Measurements from ENCODE around the gene RASA3. TPM values are rescaled to one million over a fixed set of nuclear protein-coding genes. Genes with fewer than 3 reads are reported as not detected.

Gene RASA3
- total RNA-seq, 2 experiments from 2014 or later: 3.6 to 17.9 TPM

DNA sequence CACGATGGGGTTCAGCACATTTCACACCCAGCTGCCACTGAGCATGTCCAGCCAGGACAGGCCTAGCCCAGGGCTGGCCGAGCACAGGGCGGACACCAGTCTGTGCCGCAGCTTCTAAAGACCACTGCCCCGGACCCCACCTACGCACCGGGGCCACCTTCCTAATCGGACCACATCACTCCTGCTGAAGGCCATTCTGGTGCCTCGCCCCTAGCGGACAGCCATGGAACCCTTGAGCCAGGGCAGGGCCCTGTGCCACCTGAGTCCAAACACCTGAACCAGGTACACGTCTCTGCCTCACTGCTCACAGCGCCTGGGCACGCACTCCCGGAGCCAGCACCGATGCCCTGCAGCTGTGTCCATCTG is 150.1 kb downstream of the RASA3 start:
- H3K4me1 ChIP-seq (ENCODE audit: insufficient read depth, low read length, poor library complexity, severe bottlenecking): no peaks in the 10 kb centered on the region
- CTCF ChIA-PET (ENCODE audit: unreplicated experiment): interaction anchor here (0.7 kb wide), 1 partner anchor 129 kb away, joined by 5 read pairs; no protein-coding TSS in a partner anchor
- BruUV-seq (replicated peaks): no TSS peak
- H3K9me3 ChIP-seq (ENCODE audit: low read length): no peaks in the 10 kb centered on the region
- H3K27ac ChIP-seq (ENCODE audit: low read depth, low read length, poor library complexity, severe bottlenecking): no peak overlapping the region
- no peak overlapping the region for H2AFZ ChIP-seq (ENCODE audit: low read length)
- intact Hi-C loops (cut with micrococcal nuclease; ENCODE audit: unreplicated experiment): no loop called here
- H4K20me1 ChIP-seq (ENCODE audit: insufficient read depth, low read length): no peaks in the 10 kb centered on the region
- no peak overlapping the region for H3K4me3 ChIP-seq (ENCODE audit: low read depth, low read length, poor library complexity, severe bottlenecking)
- no peak overlapping the region for H3K4me2 ChIP-seq (ENCODE audit: low read length)
- no peaks in the 10 kb centered on the region for H3K79me2 ChIP-seq (ENCODE audit: insufficient read depth, low read depth, low read length)
- peaks cover 6% of the 10 kb centered on the region; the same call in 1 of the 2 replicates for H3K36me3 ChIP-seq (ENCODE audit: insufficient read depth, low read length)
- no peaks in the 10 kb centered on the region for H3K9me2 ChIP-seq (ENCODE audit: insufficient read depth, low read length)
- POLR2A ChIA-PET: no interaction called here
- DNase-seq (ENCODE audit: low spot score): no peak
- TF ChIP-seq, protein P1, sequence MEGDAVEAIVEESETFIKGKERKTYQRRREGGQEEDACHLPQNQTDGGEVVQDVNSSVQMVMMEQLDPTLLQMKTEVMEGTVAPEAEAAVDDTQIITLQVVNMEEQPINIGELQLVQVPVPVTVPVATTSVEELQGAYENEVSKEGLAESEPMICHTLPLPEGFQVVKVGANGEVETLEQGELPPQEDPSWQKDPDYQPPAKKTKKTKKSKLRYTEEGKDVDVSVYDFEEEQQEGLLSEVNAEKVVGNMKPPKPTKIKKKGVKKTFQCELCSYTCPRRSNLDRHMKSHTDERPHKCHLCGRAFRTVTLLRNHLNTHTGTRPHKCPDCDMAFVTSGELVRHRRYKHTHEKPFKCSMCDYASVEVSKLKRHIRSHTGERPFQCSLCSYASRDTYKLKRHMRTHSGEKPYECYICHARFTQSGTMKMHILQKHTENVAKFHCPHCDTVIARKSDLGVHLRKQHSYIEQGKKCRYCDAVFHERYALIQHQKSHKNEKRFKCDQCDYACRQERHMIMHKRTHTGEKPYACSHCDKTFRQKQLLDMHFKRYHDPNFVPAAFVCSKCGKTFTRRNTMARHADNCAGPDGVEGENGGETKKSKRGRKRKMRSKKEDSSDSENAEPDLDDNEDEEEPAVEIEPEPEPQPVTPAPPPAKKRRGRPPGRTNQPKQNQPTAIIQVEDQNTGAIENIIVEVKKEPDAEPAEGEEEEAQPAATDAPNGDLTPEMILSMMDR (conservative IDR thresholded peaks at IDR 0.05; ENCODE audit: low read length): no peak
- TF ChIP-seq EZH2phosphoT487 (IDR thresholded peaks at IDR 0.05; ENCODE audit: borderline replicate concordance, low read depth, low read length): no peak

DNA sequence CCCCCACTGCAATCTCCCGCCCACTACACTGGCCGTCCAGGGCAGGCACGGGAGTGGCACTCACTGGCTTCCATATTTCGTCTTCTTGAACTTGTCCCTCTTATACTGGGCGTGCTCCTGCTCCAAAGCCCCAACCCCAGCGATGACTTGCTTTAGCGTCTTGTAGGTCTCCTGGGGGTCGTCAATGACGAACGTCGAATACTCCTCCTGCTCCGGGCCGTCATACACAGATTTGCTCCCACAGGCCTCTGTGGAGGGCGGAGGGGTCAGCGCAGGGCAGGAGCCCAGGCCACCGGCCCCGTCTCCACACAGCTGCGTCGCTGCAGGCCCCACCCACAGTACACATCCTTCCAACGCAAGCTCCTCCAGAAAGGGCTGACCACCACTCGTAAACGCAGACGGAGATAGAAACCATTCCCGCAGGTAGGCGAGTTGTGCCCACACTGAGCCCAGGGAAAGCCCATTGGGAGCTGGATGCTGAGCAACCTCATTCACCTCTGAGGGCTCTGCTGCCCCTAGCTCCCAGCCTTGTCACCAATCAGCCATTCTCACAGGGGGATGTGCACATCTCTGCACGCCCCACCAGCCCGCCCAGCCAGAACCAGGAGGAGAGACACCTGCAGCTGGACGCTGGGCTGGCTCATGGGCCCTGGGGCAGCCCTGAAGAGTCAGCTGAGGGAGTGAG is 150.7 kb downstream of the RASA3 start:
- H3K9me2 ChIP-seq (ENCODE audit: insufficient read depth, low read length): no peaks in the 10 kb centered on the region
- no peak overlapping the region for H2AFZ ChIP-seq (ENCODE audit: low read length)
- POLR2A ChIA-PET: no interaction called here
- no peak overlapping the region for H3K4me3 ChIP-seq (ENCODE audit: low read depth, low read length, poor library complexity, severe bottlenecking)
- H4K20me1 ChIP-seq (ENCODE audit: insufficient read depth, low read length): no peaks in the 10 kb centered on the region
- no peak overlapping the region for H3K27ac ChIP-seq (ENCODE audit: low read depth, low read length, poor library complexity, severe bottlenecking)
- CTCF ChIA-PET (ENCODE audit: unreplicated experiment): interaction anchor here (0.7 kb wide), 1 partner anchor 130 kb away, joined by 5 read pairs; no protein-coding TSS in a partner anchor
- H3K4me2 ChIP-seq (ENCODE audit: low read length): no peak overlapping the region
- H3K4me1 ChIP-seq (ENCODE audit: insufficient read depth, low read length, poor library complexity, severe bottlenecking): no peaks in the 10 kb centered on the region
- intact Hi-C loops (cut with micrococcal nuclease; ENCODE audit: unreplicated experiment): no loop called here
- H3K9me3 ChIP-seq (ENCODE audit: low read length): no peaks in the 10 kb centered on the region
- TF ChIP-seq, protein P1 (conservative IDR thresholded peaks at IDR 0.05; ENCODE audit: low read length): no peak
- TF ChIP-seq EZH2phosphoT487 (IDR thresholded peaks at IDR 0.05; ENCODE audit: borderline replicate concordance, low read depth, low read length): no peak
- no TSS peak for BruUV-seq (replicated peaks)
- DNase-seq (ENCODE audit: low spot score): no peak
- peaks cover 6% of the 10 kb centered on the region; the same call in 1 of the 2 replicates for H3K36me3 ChIP-seq (ENCODE audit: insufficient read depth, low read length)
- no peaks in the 10 kb centered on the region for H3K79me2 ChIP-seq (ENCODE audit: insufficient read depth, low read depth, low read length)

DNA sequence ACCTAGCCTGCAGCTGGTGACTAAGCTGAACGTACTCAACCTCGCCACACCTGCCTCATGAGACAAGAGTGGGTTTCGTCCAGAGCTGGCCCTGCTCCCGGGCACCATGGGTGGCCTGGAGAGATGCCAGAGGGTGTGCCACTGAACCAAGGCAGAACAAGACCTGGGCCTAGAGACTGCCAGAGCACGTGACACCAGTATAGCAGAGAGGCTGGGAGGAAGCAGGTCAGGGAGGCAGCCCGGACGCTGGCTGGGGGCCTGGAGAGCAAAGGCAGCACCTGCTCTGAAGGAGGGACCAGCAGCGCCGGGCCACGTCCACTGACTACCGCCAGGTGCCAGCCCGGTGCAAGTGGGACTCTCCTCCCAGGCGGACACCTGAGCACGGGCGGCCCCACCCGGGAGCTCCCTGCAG is 151.2 kb downstream of the RASA3 start:
- Histone ChIP-seq H3K4me1 (ENCODE audit: insufficient read depth, low read length, poor library complexity, severe bottlenecking) (no peaks in the 10 kb centered on the region), H3K9me3 (ENCODE audit: low read length) (no peaks in the 10 kb centered on the region), H3K9me2 (ENCODE audit: insufficient read depth, low read length) (no peaks in the 10 kb centered on the region), H4K20me1 (ENCODE audit: insufficient read depth, low read length) (no peaks in the 10 kb centered on the region), H3K4me2 (ENCODE audit: low read length) (no peak overlapping the region), H3K79me2 (ENCODE audit: insufficient read depth, low read depth, low read length) (no peaks in the 10 kb centered on the region), H3K4me3 (ENCODE audit: low read depth, low read length, poor library complexity, severe bottlenecking) (no peak overlapping the region), H3K36me3 (ENCODE audit: insufficient read depth, low read length) (peaks cover 6% of the 10 kb centered on the region; the same call in 1 of the 2 replicates), H3K27ac (ENCODE audit: low read depth, low read length, poor library complexity, severe bottlenecking) (no peak overlapping the region), H2AFZ (ENCODE audit: low read length) (no peak overlapping the region)
- CTCF ChIA-PET (ENCODE audit: unreplicated experiment): no interaction called here
- BruUV-seq (replicated peaks): no TSS peak
- POLR2A ChIA-PET: no interaction called here
- no peak for DNase-seq (ENCODE audit: low spot score)
- TF ChIP-seq, protein P1 (conservative IDR thresholded peaks at IDR 0.05; ENCODE audit: low read length): no peak
- no peak for TF ChIP-seq EZH2phosphoT487 (IDR thresholded peaks at IDR 0.05; ENCODE audit: borderline replicate concordance, low read depth, low read length)
- intact Hi-C loops (cut with micrococcal nuclease; ENCODE audit: unreplicated experiment): no loop called here
